ENCODE data around the gene AIP.
"Not testable (repeated sequence)": the region's sequence is repeated elsewhere in the genome, so short reads cannot be mapped to it uniquely, and the experiment has no call there.

The AIP gene

GRCh38 chr11:67507864-67508485, 25.1 kb downstream of the AIP start, which contains the start of gene CDK2AP2:
CDK2AP2 (minus strand) TSS chr11:67508162; CDS start chr11:67508082, 80 bp downstream.
- DNase-seq = peak; percentile 97 to 99

DNA sequence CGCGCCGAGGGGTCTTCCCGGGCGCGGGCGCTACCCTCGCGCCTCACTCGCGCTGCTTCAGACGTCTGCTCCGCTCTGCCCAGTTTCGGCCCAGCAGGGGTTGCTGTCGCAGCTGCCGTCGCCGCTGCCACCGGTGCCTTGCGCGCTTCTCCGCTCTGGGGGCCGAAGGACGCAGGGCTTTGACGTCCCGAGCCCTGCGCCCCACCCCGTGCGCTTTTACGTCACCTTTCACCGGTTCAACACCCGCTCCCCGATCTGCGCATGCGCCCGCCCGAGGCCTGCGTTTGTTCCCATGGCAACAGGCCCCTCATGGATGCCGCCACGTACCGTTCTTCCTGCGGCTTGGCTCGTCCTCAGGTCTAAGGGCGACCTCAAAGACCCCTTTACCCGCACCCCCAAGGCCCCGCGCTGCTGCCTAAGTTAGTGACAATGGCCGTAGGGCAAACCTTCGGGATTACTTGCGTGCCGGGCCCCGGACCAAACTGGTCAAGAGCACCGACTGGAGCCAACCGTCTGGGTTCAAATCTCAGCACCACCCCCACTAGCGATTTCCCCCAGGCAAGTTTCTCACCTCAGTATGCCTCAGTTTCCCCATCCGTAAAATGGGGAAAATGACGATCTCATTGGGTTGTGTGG, 25.8 kb downstream of the AIP start:
- peak; percentile 91 to 98 for DNase-seq

DNA sequence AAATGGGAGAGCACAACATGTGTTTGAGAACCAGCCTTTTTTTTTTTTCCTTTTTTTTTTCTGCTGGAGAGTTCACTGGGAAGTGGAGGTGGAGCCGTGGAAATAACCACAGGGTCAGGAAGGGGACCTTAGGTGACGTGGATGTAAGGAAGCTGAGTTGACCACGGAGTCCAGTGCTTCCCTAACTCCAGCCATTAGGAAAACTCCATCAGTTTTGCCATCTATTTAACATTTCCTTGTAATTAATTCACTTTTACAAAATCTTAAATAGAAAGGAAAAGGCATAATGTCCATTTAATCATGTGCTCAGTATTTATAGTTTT, 27.2 kb downstream of the AIP start:
- DNase-seq = no peak

DNA sequence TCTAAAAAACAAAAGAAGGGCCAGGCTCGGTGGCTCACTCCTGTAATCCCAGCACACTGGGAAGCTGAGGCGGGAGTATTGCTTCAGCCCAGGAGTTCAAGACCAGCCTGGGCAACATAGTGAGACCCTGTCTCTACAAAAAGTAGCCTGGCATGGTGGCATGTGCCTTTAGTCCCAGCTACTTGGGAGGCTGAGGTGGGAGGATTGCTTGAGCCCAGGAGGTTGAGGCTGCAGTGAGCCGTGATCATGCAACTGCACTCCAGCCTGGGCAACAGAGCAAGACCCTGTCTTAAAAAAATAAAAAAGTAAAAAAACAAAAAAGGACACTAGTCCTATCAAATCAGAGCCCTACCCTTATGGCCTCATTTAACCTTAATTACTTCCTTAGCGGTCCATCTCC, 28.7 kb downstream of the AIP start:
- not testable (repeated sequence) for DNase-seq

GRCh38 chr11:67514116-67514515, 31.3 kb downstream of the AIP start:
- no peak for DNase-seq

DNA sequence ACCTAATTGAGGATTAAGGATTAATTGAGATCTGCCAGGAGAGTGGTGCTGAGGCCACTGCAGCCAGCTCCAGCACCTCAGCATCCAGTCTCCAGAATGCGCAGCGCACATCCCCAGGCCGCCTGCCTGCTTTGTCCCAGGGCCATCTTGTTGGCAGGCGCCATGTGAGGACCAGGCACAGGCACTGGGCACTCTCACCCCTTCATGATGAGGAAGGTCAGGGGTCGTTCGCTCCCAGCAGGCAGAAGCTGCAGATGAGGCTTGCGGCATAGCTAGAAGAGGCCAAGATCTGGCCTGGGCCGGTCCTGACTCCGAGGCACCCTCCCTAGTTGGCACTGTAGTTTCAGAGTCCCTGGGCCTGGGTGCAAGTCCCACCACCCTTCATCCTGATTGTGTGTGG, 34.0 kb downstream of the AIP start:
- no peak for DNase-seq

DNA sequence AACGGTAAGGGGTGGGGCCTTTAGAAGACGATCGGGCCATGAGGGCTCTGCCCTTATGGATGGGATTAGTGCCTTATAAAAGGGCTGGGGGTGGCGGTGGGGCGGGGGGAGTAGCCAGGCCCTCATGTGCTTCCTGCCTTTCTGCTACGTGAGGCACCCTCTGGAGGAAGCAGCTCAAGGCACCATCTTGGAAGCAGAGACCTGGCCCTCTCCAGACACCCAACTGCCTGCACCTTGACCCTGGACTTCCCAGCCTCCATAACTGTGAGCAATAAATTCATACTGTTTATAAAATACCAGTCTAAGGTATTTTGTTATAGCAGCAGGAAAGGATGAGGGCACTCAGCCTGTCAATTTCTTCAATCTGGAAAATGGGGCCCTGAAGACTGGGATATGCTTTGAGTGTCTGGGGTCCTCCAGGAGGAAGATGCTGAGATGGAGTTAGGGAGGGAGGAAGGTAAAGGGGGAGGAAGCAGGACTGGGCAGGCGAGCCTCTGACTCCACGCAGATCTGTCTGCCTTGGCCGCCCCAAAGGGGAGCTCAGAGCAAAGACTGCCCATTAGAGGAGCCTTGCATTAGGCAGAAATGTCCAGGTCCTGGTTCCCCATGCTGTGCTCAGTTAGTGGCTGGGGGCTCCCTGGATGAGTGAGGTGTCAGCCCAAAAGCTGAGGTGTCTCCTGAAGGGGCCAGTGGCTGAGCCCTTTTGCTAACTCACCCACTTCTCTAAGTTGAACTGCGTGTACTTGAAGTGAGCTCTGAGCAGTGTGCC, 35.1 kb downstream of the AIP start:
- no peak for DNase-seq

GRCh38 chr11:67519726-67520125, 36.9 kb downstream of the AIP start:
- no peak for DNase-seq

DNA sequence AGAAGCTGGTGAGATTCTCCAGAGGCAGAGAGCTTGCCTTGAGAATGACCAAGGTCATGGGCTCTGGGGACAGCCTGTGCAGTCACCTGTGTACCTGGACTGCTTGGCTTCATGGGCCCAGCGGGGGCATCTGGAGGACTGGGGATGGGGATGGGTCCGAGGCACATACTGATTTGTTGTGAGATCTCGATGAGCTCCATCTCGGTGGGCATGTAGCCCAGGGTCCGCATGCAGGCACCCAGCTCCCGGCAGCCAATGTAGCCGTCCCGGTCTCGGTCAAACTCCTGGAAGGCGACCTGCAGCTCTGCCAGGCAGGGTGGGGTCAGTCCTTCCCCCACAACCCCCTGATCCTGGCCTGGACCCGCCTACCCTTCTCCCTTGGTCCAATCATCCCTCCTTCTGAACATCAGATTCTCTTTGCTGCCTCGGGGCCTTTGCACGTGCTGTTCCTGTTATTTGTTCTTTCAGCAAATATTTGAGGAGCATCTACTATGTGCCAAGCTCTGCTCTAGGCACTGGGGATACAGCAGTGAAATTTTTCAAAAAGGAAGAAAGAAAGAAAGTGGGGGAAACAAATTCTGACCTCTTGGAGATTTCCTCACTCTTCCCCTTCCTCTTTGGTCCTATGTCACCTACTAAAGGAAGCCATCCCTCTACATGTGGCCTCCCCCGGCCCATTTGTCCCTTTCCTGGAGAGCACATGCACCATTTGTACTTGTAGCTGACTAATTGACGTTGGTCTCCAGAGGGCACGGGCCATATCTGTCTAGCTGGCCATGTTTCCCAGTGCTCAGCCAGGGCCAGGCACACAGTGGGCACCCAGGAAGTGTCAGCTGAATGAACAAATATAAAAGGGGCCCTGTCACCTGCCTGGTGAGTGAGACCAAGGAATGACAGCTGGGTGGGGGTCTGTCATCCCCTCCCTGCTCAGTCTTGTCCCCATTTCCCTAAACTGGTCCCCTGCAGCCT, 38.3 kb downstream of the AIP start:
- DNase-seq = no peak

- DNase-seq = no peak
Observed at GRCh38 chr11:67521924-67522323, 39.1 kb downstream of the AIP start.

GRCh38 chr11:67522338-67522737, 39.5 kb downstream of the AIP start:
- no peak for DNase-seq

- no peak for DNase-seq
Observed at GRCh38 chr11:67522844-67523555, 40.2 kb downstream of the AIP start, which contains the start of gene CABP2. CABP2 (minus strand) TSS chr11:67523446; CDS start chr11:67523326, 120 bp downstream.

DNA sequence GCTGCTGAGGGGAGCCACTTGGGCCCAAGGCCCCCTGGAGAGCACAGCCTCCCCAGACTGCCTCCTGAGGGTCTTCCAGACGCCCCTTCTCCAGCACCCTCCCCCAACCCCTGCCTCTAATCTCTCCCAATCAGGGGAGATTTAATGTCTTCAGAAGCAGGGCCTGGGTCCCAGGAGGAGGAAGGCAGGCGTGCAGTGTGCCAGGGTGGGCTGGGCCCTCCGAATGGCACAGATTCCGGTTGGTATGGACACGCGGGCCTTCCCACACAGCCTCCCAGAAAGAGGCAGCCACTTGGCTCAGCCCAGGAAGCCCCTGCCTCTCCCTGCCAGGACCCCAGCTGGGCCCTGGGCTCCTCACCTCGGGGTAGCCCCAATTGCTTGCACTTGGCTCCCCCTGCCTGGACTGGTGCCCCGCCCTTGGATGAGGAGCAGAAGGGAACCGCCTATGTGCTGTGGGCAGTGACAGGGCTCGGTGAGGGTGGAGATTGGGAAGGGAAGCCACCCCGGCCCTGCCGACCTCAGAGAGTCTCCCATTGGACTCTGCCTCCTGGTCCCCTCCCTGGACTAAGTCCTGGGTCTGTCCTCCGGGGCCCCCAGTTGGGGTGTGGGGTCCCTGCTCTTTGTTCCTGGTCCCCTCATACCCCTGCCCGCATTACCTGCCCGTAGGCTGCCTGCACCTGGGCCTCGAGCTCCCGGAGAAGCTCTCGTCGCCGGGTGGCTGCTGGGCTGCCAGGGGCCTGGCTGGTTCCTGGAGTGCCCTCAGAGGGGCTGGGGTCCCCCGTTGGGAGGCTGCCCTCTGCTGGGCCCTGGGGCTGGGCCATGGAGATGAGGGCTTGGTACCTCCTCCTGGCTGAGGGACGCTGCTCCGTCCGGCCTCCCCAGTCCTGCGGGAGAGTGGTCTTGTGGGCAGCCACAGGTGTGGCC, 41.0 kb downstream of the AIP start:
- DNase-seq = no peak

DNA sequence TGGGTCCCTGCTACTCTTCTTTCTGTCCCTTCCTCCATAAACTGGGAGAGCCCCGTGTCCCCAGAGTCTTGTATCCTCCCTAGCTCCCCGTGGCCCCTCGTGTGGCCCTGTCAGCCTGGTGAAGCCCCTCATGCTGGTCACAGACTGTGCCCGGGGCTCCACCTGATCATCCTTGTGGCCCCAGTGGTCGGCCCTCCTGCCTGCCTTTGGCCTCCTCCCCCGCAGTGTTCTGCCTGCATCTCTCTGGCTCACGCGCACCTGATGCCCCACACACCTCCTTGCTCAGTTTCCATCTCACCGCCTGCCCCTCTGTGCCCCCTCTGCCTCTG, 41.6 kb downstream of the AIP start:
- DNase-seq = no peak

DNA sequence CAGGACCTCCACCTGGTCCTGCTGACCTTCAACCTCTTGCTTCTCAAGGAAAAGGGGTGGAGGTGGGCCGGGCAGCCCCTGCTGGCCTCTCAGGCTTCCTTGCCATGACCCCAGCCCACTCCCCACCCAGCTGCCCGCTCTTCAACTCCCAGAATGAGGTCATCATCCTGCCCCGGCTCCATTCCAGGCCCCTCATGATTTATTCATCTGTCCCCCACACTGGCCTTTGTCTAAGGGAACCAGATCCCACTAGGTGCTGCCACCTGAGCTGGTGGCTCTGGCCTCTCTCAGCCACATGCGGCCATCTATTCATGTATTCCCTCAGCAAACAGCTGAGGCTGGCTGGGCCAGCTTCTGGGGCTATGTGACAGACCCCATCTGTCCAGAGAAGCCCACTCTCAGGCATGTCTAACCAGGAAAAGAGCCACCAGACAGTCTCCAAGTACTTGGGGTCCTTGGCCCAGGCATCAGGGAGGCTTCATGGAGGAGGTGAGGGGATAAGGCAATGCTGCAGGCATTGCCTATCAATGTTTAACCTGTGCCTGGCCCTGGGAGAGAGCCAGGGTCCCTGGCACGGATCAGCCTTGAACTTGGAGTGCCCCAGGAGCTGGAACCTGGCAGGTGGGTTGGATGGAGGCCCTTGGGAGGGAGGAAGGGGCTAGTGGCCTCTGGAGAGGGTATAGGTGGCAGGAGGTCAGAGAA, 42.6 kb downstream of the AIP start:
- no peak for DNase-seq

DNA sequence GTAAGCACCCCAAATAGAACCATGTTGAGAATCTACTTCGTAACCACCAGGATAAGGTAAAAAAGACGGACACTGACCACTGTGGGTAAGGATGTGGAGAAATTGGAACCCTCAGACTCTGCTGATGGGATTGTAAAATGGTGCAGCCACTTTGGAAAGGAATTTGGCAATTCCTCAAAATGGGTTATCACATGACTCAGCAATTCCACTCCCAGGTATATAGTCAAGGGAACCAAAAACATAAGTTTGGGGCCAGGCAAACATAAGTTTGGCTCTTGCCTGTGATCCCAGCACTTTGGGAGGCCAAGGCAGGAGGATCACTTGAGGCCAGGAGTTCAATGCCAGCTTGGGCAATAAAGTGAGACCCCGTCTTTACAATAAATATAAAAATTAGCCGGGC, 45.5 kb downstream of the AIP start:
- no peak for DNase-seq

- DNase-seq = no peak
Observed at GRCh38 chr11:67530282-67530592, 47.4 kb downstream of the AIP start.

DNA sequence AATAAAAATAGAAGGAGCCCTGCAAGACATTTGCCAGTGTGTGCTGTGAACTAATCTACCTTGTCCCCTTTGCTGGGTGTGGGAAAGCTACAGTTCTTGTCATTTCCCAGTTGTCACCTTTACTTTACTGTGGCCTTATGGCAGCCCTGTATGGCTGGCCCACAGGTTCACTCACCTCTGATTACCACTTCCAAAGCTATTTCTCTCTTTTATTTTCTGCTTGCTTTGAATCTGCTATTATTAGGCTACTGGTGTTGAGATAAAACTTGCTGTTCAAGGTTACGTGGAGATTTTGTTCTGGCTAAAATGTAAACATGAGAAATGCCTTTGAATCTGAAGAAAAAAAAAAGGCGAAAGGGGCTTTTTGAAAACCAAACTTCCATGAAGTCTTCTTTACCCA, 50.1 kb downstream of the AIP start:
- no peak for DNase-seq

DNA sequence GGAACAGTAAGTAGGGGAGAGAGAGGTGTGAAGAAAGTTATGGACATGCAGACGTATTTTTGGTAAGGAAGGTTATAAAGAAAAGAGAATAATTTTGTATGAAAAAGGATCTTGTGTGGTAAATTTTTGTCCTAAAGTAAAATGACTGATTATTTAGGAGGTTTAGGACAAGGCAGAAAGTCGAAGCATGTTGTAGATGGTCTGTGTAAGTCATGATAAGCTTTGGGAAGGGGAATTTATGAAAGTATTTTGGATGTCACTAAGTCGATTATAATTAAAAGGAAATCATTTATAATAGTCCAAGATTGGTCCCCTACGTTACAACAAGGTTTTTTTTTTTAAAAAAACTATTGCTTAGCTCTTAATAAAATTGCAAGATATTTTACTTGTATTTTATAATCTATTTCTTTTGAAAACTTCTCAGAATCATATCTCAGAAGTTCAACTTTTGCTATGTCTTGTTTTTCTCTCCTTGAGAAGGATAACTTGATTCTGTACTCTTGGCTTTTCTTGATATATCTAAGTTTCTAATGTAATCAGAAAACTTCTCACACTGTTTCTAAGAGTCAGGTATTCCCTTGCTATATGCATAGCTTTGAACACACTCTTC, 51.3 kb downstream of the AIP start:
- DNase-seq = no peak

DNA sequence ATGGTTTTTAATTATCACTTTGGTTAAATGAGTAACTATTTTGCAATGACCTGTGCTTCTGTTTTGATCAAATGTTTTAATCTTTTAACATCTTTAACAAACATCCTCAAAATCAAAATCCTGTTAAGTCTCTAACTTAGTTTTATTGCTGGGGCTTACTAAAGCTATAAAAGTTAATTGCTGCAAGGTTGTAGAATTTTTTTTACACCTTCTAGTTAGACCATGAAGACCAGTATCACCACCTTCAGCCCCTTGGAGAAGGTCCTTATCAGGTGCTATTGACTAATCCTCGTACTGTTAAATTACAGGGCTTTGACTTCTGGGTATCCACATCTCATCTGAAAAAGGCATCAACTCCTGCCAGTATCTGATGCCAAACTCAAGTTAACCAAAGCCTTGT, 52.7 kb downstream of the AIP start:
- no peak for DNase-seq
